ENCODE measurements around the gene NUDT16L1. TPM values are rescaled to one million over a fixed set of nuclear protein-coding genes. Genes with fewer than 3 reads are reported as not detected.

NUDT16L1 gene
- total RNA-seq, 4 donors from 2014 or later, result 19.9 to 32.7 (median 24.6) TPM

DNA sequence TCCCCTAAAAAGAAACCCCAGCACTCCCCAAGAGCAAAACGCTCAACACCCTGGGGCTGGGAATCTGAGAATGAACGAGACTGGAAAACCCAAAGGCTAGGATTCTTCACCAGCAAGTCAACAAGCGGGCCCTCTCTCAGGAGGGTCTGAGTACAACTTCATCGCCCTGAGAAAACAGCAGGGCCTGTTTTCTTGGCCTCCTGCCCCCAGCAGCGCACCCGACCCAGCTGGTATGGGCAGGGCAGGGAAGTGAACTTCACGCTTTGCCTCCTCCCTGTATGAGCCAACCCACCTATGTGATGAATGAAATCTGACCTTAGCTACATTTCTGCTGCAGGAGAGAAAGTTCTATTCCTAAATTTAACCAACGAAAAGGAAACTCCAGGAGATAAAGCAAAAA is 11.1 kb downstream of the NUDT16L1 start:
- H3K9me3 ChIP-seq, result no peaks in the 10 kb centered on the region
- no peak for DNase-seq (ENCODE audit: low spot score in 2 of 2)
- H3K27ac ChIP-seq, result no peak overlapping the region
- H3K36me3 ChIP-seq, result peaks cover 56% of the 10 kb centered on the region
- H3K27me3 ChIP-seq, result no peaks in the 10 kb centered on the region
- no peak overlapping the region for H3K4me3 ChIP-seq
- peaks cover 14% of the 10 kb centered on the region for H3K4me1 ChIP-seq
- TF ChIP-seq POLR2A (IDR thresholded peaks at IDR 0.05) (no peak), EP300 (IDR thresholded peaks at IDR 0.05) (no peak), POLR2AphosphoS5 (IDR thresholded peaks at IDR 0.05) (no peak)
- TF ChIP-seq, protein P1, sequence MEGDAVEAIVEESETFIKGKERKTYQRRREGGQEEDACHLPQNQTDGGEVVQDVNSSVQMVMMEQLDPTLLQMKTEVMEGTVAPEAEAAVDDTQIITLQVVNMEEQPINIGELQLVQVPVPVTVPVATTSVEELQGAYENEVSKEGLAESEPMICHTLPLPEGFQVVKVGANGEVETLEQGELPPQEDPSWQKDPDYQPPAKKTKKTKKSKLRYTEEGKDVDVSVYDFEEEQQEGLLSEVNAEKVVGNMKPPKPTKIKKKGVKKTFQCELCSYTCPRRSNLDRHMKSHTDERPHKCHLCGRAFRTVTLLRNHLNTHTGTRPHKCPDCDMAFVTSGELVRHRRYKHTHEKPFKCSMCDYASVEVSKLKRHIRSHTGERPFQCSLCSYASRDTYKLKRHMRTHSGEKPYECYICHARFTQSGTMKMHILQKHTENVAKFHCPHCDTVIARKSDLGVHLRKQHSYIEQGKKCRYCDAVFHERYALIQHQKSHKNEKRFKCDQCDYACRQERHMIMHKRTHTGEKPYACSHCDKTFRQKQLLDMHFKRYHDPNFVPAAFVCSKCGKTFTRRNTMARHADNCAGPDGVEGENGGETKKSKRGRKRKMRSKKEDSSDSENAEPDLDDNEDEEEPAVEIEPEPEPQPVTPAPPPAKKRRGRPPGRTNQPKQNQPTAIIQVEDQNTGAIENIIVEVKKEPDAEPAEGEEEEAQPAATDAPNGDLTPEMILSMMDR (IDR thresholded peaks at IDR 0.05), result no peak
- 83% methylated on average over 8 of the region's 8 CpGs for WGBS

DNA sequence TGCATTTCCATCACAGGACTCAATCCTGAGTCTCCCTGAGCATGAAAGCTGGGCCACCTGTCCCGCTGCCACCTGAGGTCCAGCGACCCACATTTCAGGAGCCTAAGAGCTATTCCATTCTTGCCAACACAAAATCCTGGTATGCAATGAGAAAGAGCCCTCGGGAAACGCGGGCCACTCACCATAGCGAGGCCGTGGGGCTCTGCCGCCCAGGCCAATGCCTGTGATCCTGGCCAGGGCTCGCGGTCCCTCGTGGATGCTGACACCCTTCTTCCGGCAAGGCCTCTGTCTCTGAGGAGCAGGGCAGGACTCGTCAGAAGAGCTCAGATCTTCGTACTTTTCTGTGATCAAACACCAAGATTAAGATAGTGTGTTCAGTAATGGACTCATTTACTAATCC is 11.6 kb downstream of the NUDT16L1 start:
- TF ChIP-seq EP300 (IDR thresholded peaks at IDR 0.05) (no peak), POLR2A (IDR thresholded peaks at IDR 0.05) (no peak), POLR2AphosphoS5 (IDR thresholded peaks at IDR 0.05) (no peak)
- TF ChIP-seq, protein P1 (IDR thresholded peaks at IDR 0.05), result no peak
- 90% methylated on average over 7 of the region's 14 CpGs for WGBS

DNA sequence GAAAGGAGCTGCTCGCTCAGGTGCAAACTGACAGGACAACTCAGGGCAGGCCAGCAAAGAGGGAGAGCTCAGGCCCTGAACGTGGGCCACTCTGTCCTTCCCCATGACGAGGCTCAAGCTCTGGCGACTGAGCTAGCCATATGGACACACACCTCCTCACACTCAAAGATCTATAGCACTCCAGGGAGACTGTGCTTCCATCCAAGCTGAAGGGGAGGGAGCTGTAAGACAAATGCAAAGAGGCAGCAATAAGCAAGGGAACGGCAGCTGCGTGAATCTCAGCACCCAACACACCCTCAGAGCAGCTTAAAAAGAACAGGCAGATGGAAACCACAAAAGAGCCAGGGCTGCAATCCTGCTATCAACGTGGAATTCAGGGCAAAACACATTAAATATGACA is 13.5 kb downstream of the NUDT16L1 start:
- Histone ChIP-seq H3K4me3 (no peak overlapping the region), H3K4me1 (peaks cover 4% of the 10 kb centered on the region), H3K36me3 (peaks cover 40% of the 10 kb centered on the region), H3K27me3 (no peaks in the 10 kb centered on the region), H3K9me3 (no peaks in the 10 kb centered on the region), H3K27ac (no peak overlapping the region)
- WGBS, result 85% methylated on average over 7 of the region's 7 CpGs
- no peak for TF ChIP-seq POLR2AphosphoS5 (IDR thresholded peaks at IDR 0.05)
- no peak for TF ChIP-seq EP300 (IDR thresholded peaks at IDR 0.05)
- no peak for TF ChIP-seq POLR2A (IDR thresholded peaks at IDR 0.05)
- TF ChIP-seq, protein P1 (IDR thresholded peaks at IDR 0.05), result no peak
- DNase-seq (ENCODE audit: low spot score in 2 of 2), result no peak

More for the DNA sequence above, 11.6 kb downstream of the NUDT16L1 start:
- Histone ChIP-seq H3K4me1 (peaks cover 14% of the 10 kb centered on the region), H3K4me3 (no peak overlapping the region), H3K27ac (no peak overlapping the region), H3K36me3 (peaks cover 52% of the 10 kb centered on the region), H3K27me3 (no peaks in the 10 kb centered on the region), H3K9me3 (no peaks in the 10 kb centered on the region)
- DNase-seq (ENCODE audit: low spot score in 2 of 2), result no peak

DNA sequence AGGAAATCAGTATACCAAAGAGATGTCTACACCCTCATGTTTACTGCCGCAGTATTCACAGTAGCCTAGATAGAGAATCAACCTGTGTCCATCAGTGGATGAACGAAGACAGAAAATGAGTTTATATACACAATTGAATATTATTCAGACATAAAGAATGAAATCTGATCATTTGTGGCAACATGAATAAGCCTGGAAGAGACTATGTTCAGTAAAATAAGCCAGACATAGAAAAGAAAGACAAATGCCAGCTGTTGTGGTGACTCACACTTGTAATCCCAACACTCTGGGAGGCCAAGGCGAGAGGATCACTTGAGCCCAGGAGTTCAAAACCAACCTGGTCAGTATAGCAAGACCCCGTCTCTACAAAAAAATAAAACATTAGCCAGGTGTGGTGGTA is 16.1 kb downstream of the NUDT16L1 start:
- Histone ChIP-seq H3K9me3 (no peaks in the 10 kb centered on the region), H3K4me3 (no peak overlapping the region), H3K36me3 (peaks cover 37% of the 10 kb centered on the region), H3K4me1 (no peaks in the 10 kb centered on the region), H3K27ac (no peak overlapping the region), H3K27me3 (no peaks in the 10 kb centered on the region)
- TF ChIP-seq, protein P1 (IDR thresholded peaks at IDR 0.05), result no peak
- TF ChIP-seq POLR2AphosphoS5 (IDR thresholded peaks at IDR 0.05), result no peak
- no peak for TF ChIP-seq POLR2A (IDR thresholded peaks at IDR 0.05)
- no peak for TF ChIP-seq EP300 (IDR thresholded peaks at IDR 0.05)
- no peak for DNase-seq (ENCODE audit: low spot score in 2 of 2)
- 95% methylated on average over 4 of the region's 4 CpGs for WGBS

DNA sequence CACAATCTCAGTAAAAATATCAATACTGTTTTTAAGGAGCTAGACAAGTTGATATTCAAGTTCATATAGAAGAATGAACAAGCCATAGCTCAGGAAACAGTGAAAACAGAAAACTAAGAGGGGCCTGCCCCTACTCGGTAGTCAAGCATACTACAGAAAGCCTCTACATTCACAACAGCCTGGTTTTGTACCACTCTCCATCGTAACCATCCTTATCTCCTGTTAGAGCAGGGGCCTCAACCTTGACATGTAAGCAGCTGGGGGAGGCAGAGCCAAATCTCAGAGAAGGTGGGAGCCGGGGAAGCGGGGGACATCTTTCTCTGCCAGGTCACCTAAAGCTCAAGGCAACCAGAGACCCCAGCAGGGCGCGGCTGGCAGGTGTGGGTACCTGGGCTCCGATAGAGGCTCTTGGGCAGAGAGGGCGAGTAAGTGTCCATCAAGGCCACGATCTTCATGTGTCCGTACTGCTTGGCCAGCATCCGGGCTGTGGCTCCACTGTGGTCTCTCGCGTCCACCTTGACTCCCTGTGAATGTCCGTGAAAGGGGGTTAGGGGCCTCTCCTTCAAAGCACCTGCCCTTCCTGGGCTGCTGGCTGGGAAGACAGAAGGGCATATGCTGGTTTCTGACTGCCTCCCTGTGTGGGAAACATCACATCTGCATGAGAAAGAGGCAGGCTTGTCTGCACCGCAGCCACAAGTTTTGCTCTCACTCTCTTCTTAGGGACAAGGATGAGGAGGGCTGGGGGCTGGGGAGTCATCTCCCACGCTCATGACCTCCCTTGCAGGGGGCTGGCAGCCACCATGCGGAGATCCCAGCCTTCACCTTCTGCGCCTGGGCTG is 20.5 kb downstream of the NUDT16L1 start:
- TF ChIP-seq POLR2A (IDR thresholded peaks at IDR 0.05) (no peak), EP300 (IDR thresholded peaks at IDR 0.05) (no peak), POLR2AphosphoS5 (IDR thresholded peaks at IDR 0.05) (no peak)
- TF ChIP-seq, protein P1 (IDR thresholded peaks at IDR 0.05), result no peak
- Histone ChIP-seq H3K36me3 (peaks cover 37% of the 10 kb centered on the region), H3K27ac (no peak overlapping the region), H3K9me3 (no peaks in the 10 kb centered on the region), H3K27me3 (no peaks in the 10 kb centered on the region), H3K4me3 (no peak overlapping the region), H3K4me1 (no peaks in the 10 kb centered on the region)
- WGBS, result 91% methylated on average over 16 of the region's 18 CpGs
- DNase-seq (ENCODE audit: low spot score in 2 of 2), result no peak
